Thoracic aorta (tissue), 2 donors: ENCODE measurements around the gene LTK. TPM values are rescaled to one million over a fixed set of nuclear protein-coding genes. Genes with fewer than 3 reads are reported as not detected.

Experiments
- ATAC-seq: fragments of 150-250 bp; one replicate; pipeline ENCODE4 v1.8.0; 2017; ENCODE audit warnings: low read depth; ENCODE audit not compliant: insufficient number of reproducible peaks, low FRiP score
- DNase-seq: peaks from one replicate; pipeline ENCODE4 v3.0.0-alpha.2; 2020; ENCODE audit warnings: low spot score
- H3K27ac ChIP-seq, 2 donors: fragments of 200-600 bp; sonication (generic); 1 replicate in 1 of 2; 2 replicates in 1 of 2; pipeline ENCODE4 v1.5.1; 2016; ENCODE audit warnings: mild to moderate bottlenecking in 2 of 2, moderate library complexity in 2 of 2
- H3K27me3 ChIP-seq: fragments of 200-600 bp; sonication (generic); replicated peaks from 2 replicates; pipeline ENCODE4 v1.6.0; 2016; ENCODE audit warnings: mild to moderate bottlenecking; ENCODE audit not compliant: insufficient read depth
- H3K36me3 ChIP-seq: fragments of 200-600 bp; sonication (generic); one replicate; pipeline ENCODE4 v1.5.1; 2016
- H3K4me1 ChIP-seq, 2 donors: fragments of 200-600 bp; sonication (generic); 1 replicate in 1 of 2; 2 replicates in 1 of 2; pipeline versions ENCODE4 v1.5.1 to v1.6.0; 2016; ENCODE audit warnings: low read depth in 2 of 2, mild to moderate bottlenecking in 1 of 2; ENCODE audit not compliant: control insufficient read depth in 1 of 2
- H3K4me3 ChIP-seq: fragments of 200-600 bp; sonication (generic); 2 replicates; pipeline ENCODE4 v1.5.1; 2016; ENCODE audit warnings: mild to moderate bottlenecking
- H3K9me3 ChIP-seq: fragments of 200-600 bp; sonication (generic); 2 replicates; pipeline ENCODE4 v1.5.1; 2016
- CTCF ChIP-seq: fragments of 200-600 bp; sonication (generic); IDR thresholded peaks from one replicate; pipeline ENCODE4 v1.5.1; 2019; ENCODE audit warnings: antibody characterized with exemption
- total RNA-seq, 2 donors: library from RNA; depleted of rRNA; stranded (reverse); fragments of >200 nt; gene quantifications; one replicate each; pipeline versions ENCODE4 v1.1.0 to v1.2.3, GENCODE V29; 2016

The LTK gene
- total RNA-seq, 2 donors from 2014 or later: 0.35 to 0.81 TPM

DNA sequence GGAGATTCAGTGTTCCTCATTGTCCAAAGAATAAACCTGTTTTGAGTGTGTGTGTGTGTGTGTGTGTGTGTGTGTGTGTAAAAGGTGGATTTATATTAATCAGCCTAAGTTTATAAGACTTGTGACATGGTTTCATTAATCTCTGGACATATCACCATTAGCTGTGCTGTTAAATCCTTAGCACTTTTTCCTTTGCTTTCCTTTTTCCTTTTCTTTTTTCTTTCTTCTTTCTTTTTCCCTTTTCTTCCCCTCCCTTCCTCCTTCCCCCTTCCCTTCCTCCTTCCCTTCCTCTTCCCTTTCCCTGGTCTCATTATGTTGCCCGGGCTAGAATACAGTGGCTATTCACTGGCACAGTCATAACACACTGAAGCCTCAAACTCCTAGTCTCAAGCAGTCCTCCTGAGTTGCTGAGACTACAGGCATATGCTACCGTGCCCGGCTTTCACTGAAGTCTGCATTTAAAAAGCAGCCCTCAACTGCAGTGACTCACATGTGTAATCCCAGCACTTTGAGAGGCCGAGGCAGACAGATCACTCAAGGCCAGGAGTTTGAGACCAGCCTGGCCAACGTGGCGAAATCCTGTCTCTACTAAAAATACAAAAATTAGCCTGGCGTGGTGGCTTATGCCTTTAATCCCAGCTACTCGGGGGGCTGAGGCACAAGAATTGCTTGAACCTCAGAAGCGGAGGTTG, 48.6 kb downstream of the LTK start:
- no peak overlapping the region for H3K4me3 ChIP-seq
- no peaks in the 10 kb centered on the region for H3K4me1 ChIP-seq
- no peaks in the 10 kb centered on the region for H3K9me3 ChIP-seq
- ATAC-seq (no peak), DNase-seq (no peak)
- peaks cover 23% of the 10 kb centered on the region for H3K36me3 ChIP-seq
- H3K27me3 ChIP-seq: no peaks in the 10 kb centered on the region
- H3K27ac ChIP-seq: no peak overlapping the region
- TF ChIP-seq CTCF: no peak

GRCh38 chr15:41462084-41462795, 51.4 kb downstream of the LTK start:
- DNase-seq: no peak
- no peak for ATAC-seq

More at GRCh38 chr15:41462084-41462795, 51.4 kb downstream of the LTK start:
- H3K36me3 ChIP-seq: peaks cover 29% of the 10 kb centered on the region
- no peaks in the 10 kb centered on the region for H3K9me3 ChIP-seq
- peaks cover 0 to 4% of the 10 kb centered on the region in 2 donors for H3K4me1 ChIP-seq
- no peak for TF ChIP-seq CTCF
- H3K4me3 ChIP-seq: no peak overlapping the region
- H3K27me3 ChIP-seq: no peaks in the 10 kb centered on the region
- H3K27ac ChIP-seq: no peak overlapping the region

Other genes with a start within 250 kb of the LTK start
- gene OIP5, start 181.2 kb downstream of the LTK start, total RNA-seq: not detected
- gene NUSAP1, start 180.9 kb downstream of the LTK start, total RNA-seq: 1 to 10 TPM; 1.4 to 5.7 TPM
- gene NDUFAF1, start 111.3 kb downstream of the LTK start, total RNA-seq: 10 to 100 TPM; 12.5 to 15.9 TPM
- gene RTF1, start 96.7 kb downstream of the LTK start, total RNA-seq: 10 to 100 TPM; 20.0 to 49.5 TPM
- 1 to 10 TPM in 1 of 2 donors, not detected in 1; 4.4 TPM for gene ITPKA, start 20.0 kb downstream of the LTK start, total RNA-seq
- 10 to 100 TPM; 14.7 to 19.2 TPM for gene RPAP1, start 30.4 kb upstream of the LTK start, total RNA-seq
- 1 to 10 TPM; 5.4 to 8.8 TPM for gene TYRO3, start 45.4 kb upstream of the LTK start, total RNA-seq
- gene MGA, start 146.6 kb upstream of the LTK start, total RNA-seq: 10 to 100 TPM; 32.5 to 57.2 TPM